Stimulated activated CD4-positive, alpha-beta T cell treated with anti-CD3 and anti-CD28 coated beads, TNF-alpha, amount 100 ng/mL, for 48 hours (primary cell): ENCODE results near the gene ENOX2.
"Not testable (repeated sequence)": the region's sequence is repeated elsewhere in the genome, so short reads cannot be mapped to it uniquely, and the experiment has no call there.

ENCODE experiments used
- DNase-seq, 3 donors: peaks; one replicate each; pipeline ENCODE4 v3.0.0-alpha.2; 2020; ENCODE audit warnings: low read depth in 3 of 3

Gene ENOX2

GRCh38 chrX:130902783-130903613 is at the start of gene ENOX2:
Gene ENOX2, minus strand, starts transcription at chrX:130903209. Its CDS starts 199,993 bp downstream, at chrX:130703216.
- DNase-seq, result peak; percentile 51 to 69 (median 66)

DNA sequence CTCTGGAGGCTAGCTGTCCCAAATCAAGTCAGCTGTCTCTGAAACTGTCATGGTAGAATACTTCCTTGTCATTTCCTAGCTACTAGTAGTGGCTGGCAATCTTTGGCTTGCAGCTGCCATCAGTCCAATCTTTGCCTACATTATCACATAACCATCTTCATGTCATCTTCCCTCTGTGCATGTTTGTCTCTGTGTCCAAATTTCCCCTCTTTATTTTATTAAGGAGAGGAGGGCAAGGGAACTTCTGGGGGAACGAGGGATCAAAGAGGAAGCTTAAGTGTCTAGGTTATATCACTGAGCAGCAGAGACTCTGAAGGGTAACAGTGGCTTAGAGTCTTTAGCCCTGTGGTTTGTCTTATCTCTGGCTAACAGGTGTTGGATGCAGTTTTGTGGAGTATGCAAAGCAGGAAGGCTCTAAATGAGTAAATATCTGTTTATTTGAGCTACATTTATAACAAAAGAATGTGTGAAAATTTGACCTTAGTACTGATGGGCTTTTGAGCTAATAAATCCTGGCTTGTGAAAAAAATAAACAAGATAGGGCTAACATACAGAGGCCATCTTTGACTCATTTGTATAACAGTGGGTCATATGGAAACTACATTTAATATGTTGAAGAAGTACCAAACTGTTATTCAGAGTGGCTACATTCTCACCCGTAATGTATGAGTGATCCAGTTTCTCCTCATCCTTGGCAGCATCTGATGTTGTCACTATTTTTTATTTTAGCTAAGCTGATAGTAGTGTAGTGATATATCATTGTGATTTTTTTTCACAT is 49.4 kb upstream of the ENOX2 start:
- DNase-seq, result no peak

DNA sequence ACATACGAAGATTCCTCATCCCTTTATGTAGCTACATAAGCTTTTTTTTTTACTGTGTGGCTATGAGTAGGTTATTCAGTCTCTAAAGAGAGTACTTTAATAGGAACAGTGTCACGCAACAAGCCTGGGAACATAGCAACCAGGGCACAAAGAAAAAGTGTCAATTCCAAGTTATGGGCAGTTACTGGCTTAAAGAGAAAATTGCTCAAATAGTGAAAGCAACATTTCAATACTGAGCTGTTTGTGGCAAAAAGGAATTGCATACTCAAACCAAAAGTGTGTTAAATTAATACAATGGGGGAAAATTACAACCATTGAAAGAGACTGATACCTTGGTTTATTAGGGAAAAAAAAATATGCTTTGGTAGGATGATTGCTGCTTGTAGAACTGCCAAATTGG is 41.2 kb upstream of the ENOX2 start:
- no peak for DNase-seq

- DNase-seq, result no peak
These were observed 34.1 kb upstream of the ENOX2 start for GRCh38 chrX:130937101-130937500.

DNA sequence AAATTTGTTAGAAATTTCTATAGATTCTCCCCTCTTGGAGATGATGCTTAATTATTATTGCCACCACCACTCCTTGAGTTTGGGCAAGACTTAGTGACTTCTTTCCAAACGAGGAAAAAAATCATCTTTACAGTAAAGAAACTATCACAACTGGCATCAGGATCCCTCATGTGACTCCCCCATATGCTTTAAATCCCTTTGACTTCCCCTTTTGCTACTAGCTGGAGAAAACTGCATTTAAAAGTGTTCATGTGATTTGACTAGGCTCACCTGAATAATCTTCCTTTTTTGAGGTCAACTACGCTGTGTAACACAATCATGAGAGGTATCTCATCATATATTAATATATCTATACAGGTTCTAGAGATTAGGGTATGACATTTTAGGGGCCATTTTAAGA is 30.3 kb upstream of the ENOX2 start:
- no peak for DNase-seq

- not testable (repeated sequence) for DNase-seq
These were observed 17.4 kb upstream of the ENOX2 start for GRCh38 chrX:130920405-130920804.

DNA sequence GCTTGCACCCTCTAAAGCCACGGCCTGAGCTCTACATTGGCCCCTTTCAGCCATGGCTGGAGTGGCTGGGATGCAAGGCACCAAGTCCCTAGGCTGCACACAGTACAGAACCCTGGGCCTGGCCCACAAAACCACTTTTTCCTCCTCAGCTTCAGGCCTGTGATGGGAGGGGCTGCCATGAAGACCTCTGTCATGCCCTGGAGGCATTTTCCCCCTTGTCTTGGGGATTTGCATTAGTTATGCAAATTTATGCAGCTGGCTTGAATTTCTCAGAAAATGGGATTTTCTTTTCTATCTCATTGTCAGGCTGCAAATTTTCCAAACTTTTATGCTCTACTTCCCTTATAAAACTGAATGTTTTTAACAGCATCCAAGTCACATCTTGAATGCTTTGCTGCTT is 16.7 kb upstream of the ENOX2 start:
- DNase-seq, result not testable (repeated sequence)

GRCh38 chrX:130918498-130918897 is 15.5 kb upstream of the ENOX2 start:
- DNase-seq, result not testable (repeated sequence)

- DNase-seq, result peak in 2 of 3 donors; percentile 2 to 20
These were observed 13.8 kb upstream of the ENOX2 start for GRCh38 chrX:130916636-130917422.

DNA sequence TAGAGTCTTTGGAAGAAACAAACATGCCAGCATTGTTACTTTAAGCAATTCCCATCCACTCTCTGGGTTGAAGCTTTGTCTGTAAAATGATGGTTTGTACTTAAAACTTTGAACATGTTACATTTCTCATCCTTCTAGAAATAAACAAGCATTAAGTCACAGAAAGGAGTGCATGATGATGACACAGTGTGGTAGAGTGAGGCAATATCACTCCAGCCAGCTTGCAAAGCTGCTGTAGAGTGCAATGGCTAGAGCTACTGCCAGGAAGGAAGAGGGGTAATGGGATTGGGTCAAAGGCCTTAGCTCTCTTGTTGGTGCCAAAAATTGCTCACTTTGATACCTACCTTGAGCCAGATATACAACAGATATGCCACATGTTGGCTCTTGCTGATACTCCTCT is 12.3 kb upstream of the ENOX2 start:
- no peak for DNase-seq

DNA sequence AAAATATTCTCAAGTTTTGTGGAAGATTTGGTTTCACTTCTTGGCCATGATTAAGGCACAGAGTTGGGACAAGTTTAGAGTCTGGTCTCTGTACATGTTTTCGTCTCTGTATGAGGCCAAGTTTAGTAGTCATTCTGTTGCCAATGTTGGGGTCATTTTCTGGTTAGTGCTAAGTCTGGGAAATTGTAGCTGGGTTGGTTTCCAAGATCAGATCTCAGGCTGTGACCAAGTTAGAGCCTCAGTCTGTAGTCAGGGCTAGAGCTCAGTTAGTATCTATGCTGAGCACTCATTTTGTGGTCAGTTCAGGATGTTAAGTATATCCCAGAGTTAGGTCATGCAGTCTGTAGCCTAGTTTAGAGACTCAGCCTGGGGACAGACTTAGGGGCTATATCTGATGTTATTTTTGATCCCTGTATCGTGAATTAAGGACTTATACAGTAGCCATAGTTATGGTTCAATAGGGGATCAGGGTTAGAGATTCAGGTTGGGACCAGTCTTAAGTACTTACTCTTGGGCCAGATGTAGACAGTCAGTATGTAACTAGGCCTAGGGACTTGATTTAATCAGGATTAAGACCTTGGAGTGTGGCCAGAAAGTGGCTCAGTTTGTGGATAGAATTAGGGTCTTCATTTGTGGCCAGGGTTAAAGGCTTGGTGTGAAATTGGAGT is 6.6 kb upstream of the ENOX2 start:
- DNase-seq, result no peak

DNA sequence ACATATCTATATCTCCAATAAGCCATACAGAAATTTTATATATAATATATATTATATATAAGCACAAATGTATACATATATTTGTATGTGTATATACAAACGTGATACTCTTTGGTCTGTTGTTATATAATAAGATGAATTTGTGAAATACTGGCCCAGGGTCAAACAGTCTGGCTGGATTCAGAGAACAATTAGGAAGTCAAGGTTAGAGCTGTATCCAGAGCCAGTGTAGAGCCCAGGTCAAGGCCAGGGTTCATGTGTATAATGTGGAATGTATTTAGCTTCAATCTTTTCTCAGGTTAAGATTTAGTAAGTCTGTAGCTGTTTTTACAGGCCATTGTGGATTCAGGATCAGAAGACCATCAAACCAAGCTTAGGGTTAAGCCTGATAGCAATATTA is 3.8 kb upstream of the ENOX2 start:
- no peak for DNase-seq

GRCh38 chrX:130902446-130902782 is 595 bp downstream of the ENOX2 start:
- DNase-seq, result no peak

- DNase-seq, result no peak
These were observed 6.1 kb downstream of the ENOX2 start for GRCh38 chrX:130896802-130897501.

DNA sequence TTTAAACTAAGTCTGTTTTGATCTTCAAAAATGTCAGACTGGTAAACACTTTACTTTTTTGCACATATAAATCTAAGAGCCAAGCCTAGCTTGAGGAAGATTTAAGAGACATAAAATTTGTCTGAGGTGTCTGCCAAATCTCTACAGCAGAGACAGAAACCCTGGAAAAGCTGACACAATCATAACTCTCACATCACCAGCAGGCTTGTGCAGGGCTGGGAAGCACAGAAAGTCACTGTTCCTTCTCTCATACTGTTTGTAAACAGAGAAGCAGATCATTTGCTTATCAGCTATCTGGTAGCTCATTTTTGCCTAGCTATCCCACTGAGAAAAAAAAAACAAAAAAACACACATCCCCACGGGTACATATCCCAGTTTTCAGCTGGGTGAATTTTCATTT is 7.0 kb downstream of the ENOX2 start:
- no peak for DNase-seq

GRCh38 chrX:130895299-130895698 is 7.7 kb downstream of the ENOX2 start:
- DNase-seq, result no peak

- no peak for DNase-seq
These were observed 9.5 kb downstream of the ENOX2 start for GRCh38 chrX:130893356-130894085.

DNA sequence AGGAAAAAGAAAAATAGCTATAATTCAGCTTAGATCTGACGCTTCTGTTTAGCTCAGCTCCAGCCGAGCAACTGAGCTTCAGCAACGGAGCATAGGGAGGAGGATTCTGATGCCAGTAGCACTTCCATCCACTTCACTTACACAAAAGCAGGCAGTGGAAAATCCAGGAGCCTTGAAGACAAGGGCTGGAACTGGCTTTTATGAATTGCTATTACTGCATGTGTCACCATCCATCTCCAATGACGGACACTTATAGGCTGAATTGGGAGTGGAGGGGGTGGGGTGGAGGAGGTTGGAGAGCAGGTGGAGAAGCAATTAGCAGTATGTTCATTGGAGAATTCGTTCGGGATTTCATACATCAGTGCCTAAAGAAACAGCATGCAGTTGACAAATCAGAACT is 15.6 kb downstream of the ENOX2 start:
- no peak for DNase-seq

GRCh38 chrX:130885996-130886395 is 17.0 kb downstream of the ENOX2 start:
- DNase-seq, result no peak

GRCh38 chrX:130885508-130885907 is 17.5 kb downstream of the ENOX2 start:
- no peak for DNase-seq
